Body of pancreas (tissue), 4 donors: ENCODE results near the gene C3orf85. TPM values are rescaled to one million over a fixed set of nuclear protein-coding genes. Genes with fewer than 3 reads are reported as not detected.

Experiments
- ATAC-seq: fragments of 150-250 bp; one replicate; pipeline ENCODE4 v1.9.1; 2016
- DNase-seq, 4 donors: peaks; one replicate each; pipeline ENCODE4 v3.0.0-alpha.2; 2019
- H3K27ac ChIP-seq, 4 donors: fragments of 200-600 bp; sonication (generic); 1 replicate in 3 of 4; 2 replicates in 1 of 4; pipeline versions ENCODE4 v1.5.1 to v1.6.1; 2016 to 2019; ENCODE audit warnings: mild to moderate bottlenecking in 1 of 4, mixed read lengths in 1 of 4, moderate library complexity in 1 of 4
- H3K27me3 ChIP-seq, 2 donors: fragments of 200-600 bp; sonication (generic); one replicate each; pipeline ENCODE4 v1.6.0; 2016; ENCODE audit warnings: mild to moderate bottlenecking in 1 of 2
- H3K36me3 ChIP-seq, 2 donors: fragments of 200-600 bp; sonication (generic); replicated peaks in 1 of 2; 2 replicates each; pipeline ENCODE4 v1.5.1; 2016; ENCODE audit warnings: low read depth in 2 of 2; ENCODE audit not compliant: insufficient read depth in 1 of 2
- H3K4me1 ChIP-seq: fragments of 200-600 bp; sonication (generic); one replicate; pipeline ENCODE4 v1.6.0; 2016
- H3K4me3 ChIP-seq, 2 donors: fragments of 200-600 bp; sonication (generic); 1 replicate in 1 of 2; 2 replicates in 1 of 2; pipeline ENCODE4 v1.5.1; 2016 to 2019
- H3K9me3 ChIP-seq, 3 donors: fragments of 200-600 bp; sonication (generic); 1 replicate in 2 of 3; 2 replicates in 1 of 3; pipeline ENCODE4 v1.5.1; 2016
- CTCF ChIP-seq, 7 experiments: fragments of 450-650 bp in 4 of 7; fragments of 200-600 bp in 3 of 7; sonication (generic) in 3 of 7; IDR thresholded peaks; one replicate each; pipeline ENCODE4 v1.5.1; 2016 to 2019; ENCODE audit warnings: antibody characterized with exemption in 7 of 7
- POLR2A ChIP-seq, 3 donors: fragments of 450-650 bp; IDR thresholded peaks; one replicate each; pipeline ENCODE4 v1.6.1; 2016; ENCODE audit warnings: antibody characterized with exemption in 3 of 3, mild to moderate bottlenecking in 2 of 3
- WGBS, 2 donors: methylation state at CpG; one replicate each; pipeline ENCODE4 v1.1.5; 2017; 5-methylcytosine and 5-hydroxymethylcytosine counted together
- intact Hi-C: fragments of 100-400 bp; cut with DNase I; formaldehyde crosslinking; loops from one replicate; pipeline ENCODE4 v1.15.1; 2023
- total RNA-seq, 2 donors: library from RNA; depleted of rRNA; stranded (reverse); fragments of >200 nt; gene quantifications; one replicate each; pipeline ENCODE4 v1.1.0, GENCODE V29; 2016

Gene C3orf85
- total RNA-seq, 2 donors from 2014 or later: not detected

- Histone ChIP-seq H3K36me3 (no peaks in the 10 kb centered on the region), H3K9me3 (no peaks in the 10 kb centered on the region), H3K4me1 (no peaks in the 10 kb centered on the region), H3K27ac (no peak overlapping the region), H3K27me3 (no peaks in the 10 kb centered on the region), H3K4me3 (no peak overlapping the region)
- DNase-seq: no peak
- intact Hi-C loops: no loop called here
- 81 to 89% methylated on average over 4 of the region's 4 CpGs for WGBS, 2 donors
- TF ChIP-seq CTCF (IDR thresholded peaks at IDR 0.05) (no peak), POLR2A (IDR thresholded peaks at IDR 0.05) (no peak)
- no peak for ATAC-seq
These were observed 3.8 kb downstream of the C3orf85 start for GRCh38 chr3:109140318-109140717.

GRCh38 chr3:109143646-109144045, 7.1 kb downstream of the C3orf85 start:
- no peak overlapping the region for H3K27ac ChIP-seq
- DNase-seq: no peak
- H3K4me3 ChIP-seq: no peak overlapping the region
- no peaks in the 10 kb centered on the region for H3K27me3 ChIP-seq
- WGBS, 2 donors: 81 to 90% methylated on average over 1 of the region's 1 CpG
- H3K36me3 ChIP-seq: no peaks in the 10 kb centered on the region
- ATAC-seq: no peak
- no peaks in the 10 kb centered on the region for H3K9me3 ChIP-seq
- intact Hi-C loops: no loop called here
- TF ChIP-seq CTCF (IDR thresholded peaks at IDR 0.05) (no peak), POLR2A (IDR thresholded peaks at IDR 0.05) (no peak)
- no peaks in the 10 kb centered on the region for H3K4me1 ChIP-seq

- WGBS, 2 donors: 91% methylated on average over 2 of the region's 2 CpGs
- Histone ChIP-seq H3K36me3 (no peaks in the 10 kb centered on the region), H3K27me3 (no peaks in the 10 kb centered on the region), H3K4me1 (no peaks in the 10 kb centered on the region), H3K9me3 (no peaks in the 10 kb centered on the region), H3K4me3 (no peak overlapping the region), H3K27ac (no peak overlapping the region)
- intact Hi-C loops: no loop called here
- ATAC-seq (no peak), DNase-seq (no peak)
- TF ChIP-seq CTCF (IDR thresholded peaks at IDR 0.05) (no peak), POLR2A (IDR thresholded peaks at IDR 0.05) (no peak)
These were observed 12.6 kb downstream of the C3orf85 start for GRCh38 chr3:109149078-109149477.

GRCh38 chr3:109152320-109152719, 15.8 kb downstream of the C3orf85 start:
- ATAC-seq (no peak), DNase-seq (no peak)
- Histone ChIP-seq H3K27me3 (no peaks in the 10 kb centered on the region), H3K4me1 (no peaks in the 10 kb centered on the region), H3K4me3 (no peak overlapping the region), H3K9me3 (no peaks in the 10 kb centered on the region), H3K36me3 (no peaks in the 10 kb centered on the region), H3K27ac (no peak overlapping the region)
- TF ChIP-seq POLR2A (IDR thresholded peaks at IDR 0.05) (no peak), CTCF (IDR thresholded peaks at IDR 0.05) (no peak)
- 54 to 83% methylated on average over 4 of the region's 4 CpGs for WGBS, 2 donors
- intact Hi-C loops: no loop called here

- no peak for DNase-seq
- intact Hi-C loops: no loop called here
- no peak overlapping the region for H3K27ac ChIP-seq
- no peaks in the 10 kb centered on the region for H3K36me3 ChIP-seq
- 44 to 58% methylated on average over 2 of the region's 2 CpGs for WGBS, 2 donors
- ATAC-seq: no peak
- H3K27me3 ChIP-seq: no peaks in the 10 kb centered on the region
- H3K4me3 ChIP-seq: no peak overlapping the region
- no peaks in the 10 kb centered on the region for H3K9me3 ChIP-seq
- no peak for TF ChIP-seq POLR2A (IDR thresholded peaks at IDR 0.05)
- no peaks in the 10 kb centered on the region for H3K4me1 ChIP-seq
These were observed 18.5 kb downstream of the C3orf85 start for GRCh38 chr3:109154979-109155378.
